Measurements from ENCODE around the gene CEACAM18. TPM values are rescaled to one million over a fixed set of nuclear protein-coding genes. Genes with fewer than 3 reads are reported as not detected.
A peak's percentile ranks its signal among the peaks of the same experiment; 100 is the strongest.
"Not testable (repeated sequence)": the region's sequence is repeated elsewhere in the genome, so short reads cannot be mapped to it uniquely, and the experiment has no call there.

Gene CEACAM18
- total and polyA plus RNA-seq, 8 donors: not detected

DNA sequence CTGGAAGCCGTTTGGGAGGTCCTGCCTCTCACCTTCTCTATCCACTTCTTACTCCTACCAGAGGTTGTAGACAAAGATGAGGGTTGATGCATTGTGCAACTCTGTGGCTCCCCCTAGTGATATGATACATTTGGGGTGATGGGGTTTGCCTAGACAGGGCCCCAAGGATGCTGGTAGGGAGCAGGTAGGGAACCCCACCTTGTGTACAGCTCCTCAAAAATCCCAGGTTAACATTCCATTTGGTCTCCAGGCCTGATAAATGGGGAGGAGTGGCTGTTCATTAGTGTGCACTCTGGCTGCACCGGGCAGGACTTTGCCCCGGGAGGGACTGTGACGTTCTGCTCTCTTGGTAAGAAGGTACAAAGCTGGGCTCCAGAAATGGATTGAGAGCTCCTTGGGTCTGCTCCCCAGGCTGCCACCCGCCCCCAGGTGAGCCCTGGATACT lies 39.3 kb upstream of the CEACAM18 start:
- peak; percentile 73 for ATAC-seq

DNA sequence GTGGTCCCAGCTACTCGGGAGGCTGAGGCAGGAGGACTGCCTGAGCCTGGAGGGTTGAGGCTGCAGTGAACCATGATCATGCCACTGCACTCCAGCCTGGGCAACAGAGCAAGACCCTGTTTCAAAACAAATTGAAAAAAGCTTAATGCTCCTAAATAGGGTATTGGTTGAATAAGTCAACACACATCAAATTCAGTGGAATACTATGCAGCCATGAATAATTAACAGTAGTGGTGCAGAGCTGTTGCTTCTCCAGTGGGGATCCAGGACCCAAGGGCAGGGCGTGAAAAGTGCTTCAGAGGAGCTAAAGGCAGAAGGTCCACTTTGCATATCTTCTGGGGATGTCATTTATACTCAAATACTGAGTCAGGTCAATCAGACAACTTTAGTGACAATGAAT lies 38.3 kb upstream of the CEACAM18 start:
- Histone ChIP-seq H3K36me3 (no peaks in the 10 kb centered on the region), H3K9me3 (no peaks in the 10 kb centered on the region), H3K4me1 (peaks cover 0 to 35% of the 10 kb centered on the region in 2 donors), H3K27me3 (peaks cover 0 to 72% of the 10 kb centered on the region in 2 donors), H3K27ac (no peak overlapping the region), H3K4me3 (no peak overlapping the region)
- no peak for ATAC-seq
- TF ChIP-seq, protein P1, sequence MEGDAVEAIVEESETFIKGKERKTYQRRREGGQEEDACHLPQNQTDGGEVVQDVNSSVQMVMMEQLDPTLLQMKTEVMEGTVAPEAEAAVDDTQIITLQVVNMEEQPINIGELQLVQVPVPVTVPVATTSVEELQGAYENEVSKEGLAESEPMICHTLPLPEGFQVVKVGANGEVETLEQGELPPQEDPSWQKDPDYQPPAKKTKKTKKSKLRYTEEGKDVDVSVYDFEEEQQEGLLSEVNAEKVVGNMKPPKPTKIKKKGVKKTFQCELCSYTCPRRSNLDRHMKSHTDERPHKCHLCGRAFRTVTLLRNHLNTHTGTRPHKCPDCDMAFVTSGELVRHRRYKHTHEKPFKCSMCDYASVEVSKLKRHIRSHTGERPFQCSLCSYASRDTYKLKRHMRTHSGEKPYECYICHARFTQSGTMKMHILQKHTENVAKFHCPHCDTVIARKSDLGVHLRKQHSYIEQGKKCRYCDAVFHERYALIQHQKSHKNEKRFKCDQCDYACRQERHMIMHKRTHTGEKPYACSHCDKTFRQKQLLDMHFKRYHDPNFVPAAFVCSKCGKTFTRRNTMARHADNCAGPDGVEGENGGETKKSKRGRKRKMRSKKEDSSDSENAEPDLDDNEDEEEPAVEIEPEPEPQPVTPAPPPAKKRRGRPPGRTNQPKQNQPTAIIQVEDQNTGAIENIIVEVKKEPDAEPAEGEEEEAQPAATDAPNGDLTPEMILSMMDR (IDR thresholded peaks at IDR 0.05): no peak
- DNase-seq: no peak
- intact Hi-C loops (cut with DNase I): no loop called here

More for the DNA sequence above, 39.3 kb upstream of the CEACAM18 start:
- intact Hi-C loops (cut with DNase I): no loop called here
- Histone ChIP-seq H3K4me3 (no peak overlapping the region), H3K36me3 (no peaks in the 10 kb centered on the region), H3K9me3 (no peaks in the 10 kb centered on the region), H3K27me3 (peaks cover 0 to 81% of the 10 kb centered on the region in 2 donors), H3K27ac (no peak overlapping the region), H3K4me1 (peaks cover 0 to 43% of the 10 kb centered on the region in 2 donors)
- DNase-seq: no peak
- TF ChIP-seq, protein P1 (IDR thresholded peaks at IDR 0.05): peak in 1 of 2 donors; percentile 19

DNA sequence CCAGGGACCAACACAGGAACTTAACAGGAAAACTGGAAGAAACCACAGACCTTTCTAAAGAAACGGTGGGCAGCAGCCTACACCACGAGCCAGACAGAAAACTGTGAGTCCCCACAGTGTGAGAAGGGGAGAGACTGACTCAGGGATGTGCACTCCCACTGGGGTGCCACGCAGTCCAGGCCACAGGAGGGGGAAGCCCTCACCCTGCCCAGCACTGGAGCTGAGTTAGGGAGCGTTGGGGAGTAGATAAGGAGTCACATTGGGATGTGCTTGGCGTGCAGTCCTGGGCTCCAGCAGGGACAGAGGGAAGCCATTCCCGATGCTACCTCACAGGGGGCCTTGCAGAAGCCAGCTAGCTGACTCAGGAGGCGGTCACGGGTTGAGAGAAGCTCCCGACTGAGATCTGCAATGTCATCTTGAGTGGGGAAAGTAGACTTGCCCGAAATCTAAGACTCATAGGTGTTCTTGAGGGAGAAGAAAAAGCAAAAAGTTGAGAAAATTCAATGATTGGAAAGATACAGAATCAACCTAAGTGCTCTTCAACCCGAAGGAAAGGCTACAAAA lies 37.4 kb upstream of the CEACAM18 start:
- Histone ChIP-seq H3K4me1 (peaks cover 0 to 35% of the 10 kb centered on the region in 2 donors), H3K4me3 (peak overlapping the region in 1 of 2 donors; percentile 28), H3K36me3 (no peaks in the 10 kb centered on the region), H3K27ac (peak overlapping the region in 1 of 2 donors; percentile 80), H3K9me3 (no peaks in the 10 kb centered on the region), H3K27me3 (peaks cover 0 to 66% of the 10 kb centered on the region in 2 donors)
- TF ChIP-seq, protein P1 (IDR thresholded peaks at IDR 0.05): no peak
- ATAC-seq (peak; percentile 42), DNase-seq (peak in 1 of 4 donors; percentile 58)
- intact Hi-C loops (cut with DNase I): no loop called here

DNA sequence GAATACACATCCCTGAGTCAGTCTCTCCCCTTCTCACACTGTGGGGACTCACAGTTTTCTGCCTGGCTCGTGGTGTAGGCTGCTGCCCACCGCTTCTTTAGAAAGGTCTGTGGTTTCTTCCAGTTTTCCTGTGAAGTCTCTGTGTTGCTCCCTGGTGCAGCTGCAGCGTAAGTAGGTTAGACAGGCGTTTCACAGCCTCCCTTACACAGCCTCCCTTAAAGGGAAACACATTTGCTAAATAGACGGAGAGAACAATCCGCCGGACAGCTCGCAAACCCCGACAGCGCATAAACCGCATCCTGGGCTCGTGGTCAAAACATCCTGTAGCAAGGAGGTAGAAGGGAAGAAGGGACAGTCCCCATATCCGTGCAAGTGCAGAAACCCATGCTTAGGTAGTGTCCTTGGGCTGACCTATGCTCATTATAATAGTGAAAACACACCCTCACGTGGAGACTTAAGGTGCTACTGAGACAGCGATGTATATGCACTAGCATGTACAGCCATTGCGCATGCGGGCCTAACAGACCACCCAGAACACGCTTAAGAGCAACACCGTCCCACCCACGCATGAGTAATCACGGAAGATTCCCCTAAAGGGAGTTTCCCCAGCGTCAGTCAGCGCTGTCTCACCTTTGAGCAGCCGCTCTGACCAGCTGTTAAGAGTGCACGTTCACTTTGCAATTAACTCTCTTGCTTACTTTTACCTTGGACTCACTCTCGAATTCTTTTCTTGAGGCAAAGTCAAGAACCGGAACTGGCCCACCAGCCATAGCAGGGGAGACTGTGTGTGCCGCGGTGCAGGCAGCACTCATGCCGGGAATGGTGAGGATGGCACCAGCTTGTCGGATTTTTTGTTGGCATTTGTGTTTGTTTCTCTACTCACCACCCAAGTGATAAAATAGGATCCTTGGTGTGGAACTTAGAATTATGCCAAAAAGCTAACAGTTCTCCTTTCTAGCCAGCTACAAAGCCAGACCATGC lies 36.6 kb upstream of the CEACAM18 start:
- ATAC-seq (peak; percentile 48), DNase-seq (no peak)
- H3K27ac ChIP-seq: peak overlapping the region in 1 of 2 donors; percentile 80
- H3K9me3 ChIP-seq: no peaks in the 10 kb centered on the region
- TF ChIP-seq, protein P1 (IDR thresholded peaks at IDR 0.05): no peak
- H3K36me3 ChIP-seq: no peaks in the 10 kb centered on the region
- intact Hi-C loops (cut with DNase I): no loop called here
- H3K27me3 ChIP-seq: peaks cover 0 to 66% of the 10 kb centered on the region in 2 donors
- peaks cover 0 to 35% of the 10 kb centered on the region in 2 donors for H3K4me1 ChIP-seq
- peak overlapping the region in 1 of 2 donors; percentile 28 for H3K4me3 ChIP-seq

DNA sequence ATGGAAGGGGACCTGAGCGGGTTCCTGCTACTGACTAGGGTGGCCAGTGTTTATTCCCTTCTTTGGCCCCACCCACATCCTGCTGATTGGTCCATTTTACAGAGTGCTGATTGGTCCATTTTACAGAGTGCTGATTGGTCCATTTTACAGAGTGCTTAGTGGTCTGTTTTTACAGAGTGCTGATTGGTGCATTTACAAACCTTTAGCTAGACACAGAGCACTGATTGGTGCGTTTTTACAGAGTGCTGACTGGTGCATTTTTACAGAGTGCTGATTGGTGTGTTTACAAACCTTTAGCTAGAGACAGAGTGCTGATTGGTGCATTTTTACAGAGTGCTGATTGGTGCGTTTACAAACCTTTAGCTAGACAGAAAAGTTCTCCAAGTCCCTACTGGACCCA lies 30.8 kb upstream of the CEACAM18 start:
- DNase-seq, ATAC-seq: not testable (repeated sequence)

More for the DNA sequence above, 30.8 kb upstream of the CEACAM18 start:
- H3K27me3 ChIP-seq: peaks cover 0 to 35% of the 10 kb centered on the region in 2 donors
- H3K27ac ChIP-seq; H3K9me3 ChIP-seq; H3K36me3 ChIP-seq; H3K4me3 ChIP-seq; intact Hi-C loops (cut with DNase I); H3K4me1 ChIP-seq: not testable (repeated sequence)

All from left lung (tissue), 10 donors.